ENCODE data around the gene COPG2. TPM values are rescaled to one million over a fixed set of nuclear protein-coding genes. Genes with fewer than 3 reads are reported as not detected.
"Not testable (repeated sequence)": the region's sequence is repeated elsewhere in the genome, so short reads cannot be mapped to it uniquely, and the experiment has no call there.

Gene COPG2
- total and polyA plus RNA-seq, 2 experiments from 2014 or later = 3.0 to 41.0 TPM

DNA sequence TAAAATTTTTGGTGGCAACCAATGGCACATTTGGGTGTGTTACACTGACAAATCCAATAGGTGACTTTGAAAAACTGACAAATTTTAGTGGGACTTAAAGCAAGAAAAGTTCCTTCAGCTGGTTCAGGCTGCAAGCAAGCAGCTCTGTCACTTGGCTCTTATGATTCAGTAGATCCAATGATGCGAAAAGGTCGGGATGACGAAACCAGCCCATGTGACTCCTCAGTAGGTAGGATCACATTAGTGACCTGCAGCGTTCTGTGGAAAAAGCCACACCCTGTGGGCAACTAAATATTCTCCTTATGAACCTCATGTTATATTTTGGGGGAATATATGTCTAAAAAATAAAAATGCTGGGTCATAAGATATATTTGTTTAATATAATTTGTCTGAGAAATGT lies 31.1 kb upstream of the COPG2 start:
- Histone ChIP-seq H3K9me3 (ENCODE audit: low read depth) (no peaks in the 10 kb centered on the region), H4K20me1 (ENCODE audit: insufficient read depth, poor library complexity, severe bottlenecking) (no peaks in the 10 kb centered on the region), H2AFZ (no peak overlapping the region), H3K9me2 (replicated peaks; ENCODE audit: insufficient read depth) (no peaks in the 10 kb centered on the region), H3K4me1 (ENCODE audit: insufficient read depth) (no peaks in the 10 kb centered on the region), H3K79me2 (no peaks in the 10 kb centered on the region), H3K4me2 (no peak overlapping the region), H3K27me3 (no peaks in the 10 kb centered on the region), H3K27ac (no peak overlapping the region), H3K4me3 (no peak overlapping the region), H3K36me3 (replicated peaks; ENCODE audit: insufficient read depth, low read depth) (no peaks in the 10 kb centered on the region)
- no peak for DNase-seq (ENCODE audit: low spot score)
- TF ChIP-seq EZH2phosphoT487 (IDR thresholded peaks at IDR 0.05; ENCODE audit: low read depth, severe bottlenecking, unreplicated experiment) = no peak
- TF ChIP-seq, protein P1, sequence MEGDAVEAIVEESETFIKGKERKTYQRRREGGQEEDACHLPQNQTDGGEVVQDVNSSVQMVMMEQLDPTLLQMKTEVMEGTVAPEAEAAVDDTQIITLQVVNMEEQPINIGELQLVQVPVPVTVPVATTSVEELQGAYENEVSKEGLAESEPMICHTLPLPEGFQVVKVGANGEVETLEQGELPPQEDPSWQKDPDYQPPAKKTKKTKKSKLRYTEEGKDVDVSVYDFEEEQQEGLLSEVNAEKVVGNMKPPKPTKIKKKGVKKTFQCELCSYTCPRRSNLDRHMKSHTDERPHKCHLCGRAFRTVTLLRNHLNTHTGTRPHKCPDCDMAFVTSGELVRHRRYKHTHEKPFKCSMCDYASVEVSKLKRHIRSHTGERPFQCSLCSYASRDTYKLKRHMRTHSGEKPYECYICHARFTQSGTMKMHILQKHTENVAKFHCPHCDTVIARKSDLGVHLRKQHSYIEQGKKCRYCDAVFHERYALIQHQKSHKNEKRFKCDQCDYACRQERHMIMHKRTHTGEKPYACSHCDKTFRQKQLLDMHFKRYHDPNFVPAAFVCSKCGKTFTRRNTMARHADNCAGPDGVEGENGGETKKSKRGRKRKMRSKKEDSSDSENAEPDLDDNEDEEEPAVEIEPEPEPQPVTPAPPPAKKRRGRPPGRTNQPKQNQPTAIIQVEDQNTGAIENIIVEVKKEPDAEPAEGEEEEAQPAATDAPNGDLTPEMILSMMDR (IDR thresholded peaks at IDR 0.05; ENCODE audit: poor library complexity) = no peak
- TF ChIP-seq EZH2 (IDR thresholded peaks at IDR 0.05; ENCODE audit: borderline replicate concordance) = no peak
- 63% methylated on average over 4 of the region's 4 CpGs for WGBS (ENCODE audit: low lambda C conversion rate, missing lambda C conversion rate)

DNA sequence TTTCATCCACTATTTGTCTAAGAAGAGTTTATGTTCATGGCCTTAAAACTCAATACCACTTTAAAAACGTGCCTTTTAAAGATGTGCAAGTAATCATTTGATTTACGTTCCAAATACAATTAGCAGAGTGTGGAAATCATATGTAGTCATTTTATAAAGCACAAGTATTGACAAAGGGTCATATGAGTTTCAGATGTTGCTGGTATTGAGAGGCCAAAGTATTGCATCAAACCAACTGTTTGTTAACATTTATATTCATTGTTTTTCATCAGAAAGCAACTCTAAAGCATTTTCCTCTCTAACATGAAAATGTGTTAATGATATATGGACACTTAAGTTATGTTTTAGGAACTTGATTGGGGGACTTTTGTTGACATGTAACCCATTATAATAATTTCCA lies 29.3 kb upstream of the COPG2 start:
- DNase-seq (ENCODE audit: low spot score) = no peak
- Histone ChIP-seq H3K4me2 (no peak overlapping the region), H3K9me2 (replicated peaks; ENCODE audit: insufficient read depth) (no peaks in the 10 kb centered on the region), H3K9me3 (ENCODE audit: low read depth) (no peaks in the 10 kb centered on the region), H3K79me2 (no peaks in the 10 kb centered on the region), H3K27ac (no peak overlapping the region), H3K27me3 (no peaks in the 10 kb centered on the region), H3K4me1 (ENCODE audit: insufficient read depth) (no peaks in the 10 kb centered on the region), H2AFZ (no peak overlapping the region), H3K4me3 (no peak overlapping the region), H3K36me3 (replicated peaks; ENCODE audit: insufficient read depth, low read depth) (no peaks in the 10 kb centered on the region), H4K20me1 (ENCODE audit: insufficient read depth, poor library complexity, severe bottlenecking) (no peaks in the 10 kb centered on the region)
- WGBS (ENCODE audit: low lambda C conversion rate, missing lambda C conversion rate) = 91% methylated on average over 2 of the region's 2 CpGs
- TF ChIP-seq EZH2phosphoT487 (IDR thresholded peaks at IDR 0.05; ENCODE audit: low read depth, severe bottlenecking, unreplicated experiment) = no peak
- no peak for TF ChIP-seq EZH2 (IDR thresholded peaks at IDR 0.05; ENCODE audit: borderline replicate concordance)
- TF ChIP-seq, protein P1 (IDR thresholded peaks at IDR 0.05; ENCODE audit: poor library complexity) = no peak

DNA sequence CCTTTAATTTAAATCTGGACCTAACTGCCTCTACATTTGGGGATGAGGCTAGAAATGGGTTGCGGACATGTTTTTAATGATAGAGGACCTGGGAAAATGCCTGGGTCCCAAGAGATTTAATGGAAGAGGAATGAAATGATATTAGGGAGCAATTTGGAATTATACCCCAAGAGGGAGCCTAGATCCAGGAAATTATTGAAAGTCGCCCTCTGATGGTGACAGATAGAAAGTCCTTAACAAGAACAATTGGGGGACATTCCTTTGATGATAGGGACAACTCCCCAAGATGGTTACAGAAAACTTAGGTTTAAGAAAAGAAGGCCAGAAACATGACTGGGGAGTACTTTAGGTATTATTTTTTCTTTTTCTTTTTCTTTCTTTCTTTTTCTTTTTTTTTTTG lies 27.3 kb upstream of the COPG2 start:
- H3K4me2 ChIP-seq = no peak overlapping the region
- 58% methylated on average over 2 of the region's 2 CpGs for WGBS (ENCODE audit: low lambda C conversion rate, missing lambda C conversion rate)
- no peaks in the 10 kb centered on the region for H3K9me3 ChIP-seq (ENCODE audit: low read depth)
- no peak overlapping the region for H3K27ac ChIP-seq
- no peaks in the 10 kb centered on the region for H3K27me3 ChIP-seq
- H3K79me2 ChIP-seq = no peaks in the 10 kb centered on the region
- H2AFZ ChIP-seq = no peak overlapping the region
- H3K4me3 ChIP-seq = no peak overlapping the region
- DNase-seq (ENCODE audit: low spot score) = peak; percentile 23
- H3K4me1 ChIP-seq (ENCODE audit: insufficient read depth) = no peaks in the 10 kb centered on the region
- H4K20me1 ChIP-seq (ENCODE audit: insufficient read depth, poor library complexity, severe bottlenecking) = no peaks in the 10 kb centered on the region
- TF ChIP-seq EZH2phosphoT487 (IDR thresholded peaks at IDR 0.05; ENCODE audit: low read depth, severe bottlenecking, unreplicated experiment) (no peak), EZH2 (IDR thresholded peaks at IDR 0.05; ENCODE audit: borderline replicate concordance) (no peak)
- TF ChIP-seq, protein P1 (IDR thresholded peaks at IDR 0.05; ENCODE audit: poor library complexity) = peak; percentile 38
- no peaks in the 10 kb centered on the region for H3K9me2 ChIP-seq (replicated peaks; ENCODE audit: insufficient read depth)
- H3K36me3 ChIP-seq (replicated peaks; ENCODE audit: insufficient read depth, low read depth) = no peaks in the 10 kb centered on the region

DNA sequence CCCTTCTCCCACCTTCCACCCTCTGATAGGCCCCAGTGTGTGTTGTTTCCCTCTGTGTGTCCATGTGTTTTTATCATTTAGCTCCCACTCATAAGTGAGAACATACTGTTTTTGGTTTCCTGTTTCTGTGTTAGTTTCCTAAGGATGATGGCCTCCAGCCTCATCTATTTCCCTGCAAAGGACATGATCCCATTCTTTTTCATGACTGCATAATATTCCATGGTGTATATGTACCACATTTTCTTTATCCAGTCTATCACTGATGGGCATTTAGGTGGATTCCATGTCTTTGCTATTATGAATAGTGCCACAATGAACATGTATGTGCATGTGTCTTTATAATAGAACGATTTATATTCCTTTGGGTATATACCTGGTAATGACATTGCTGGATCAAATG lies 23.8 kb upstream of the COPG2 start:
- H3K4me3 ChIP-seq; H3K9me3 ChIP-seq (ENCODE audit: low read depth); H3K79me2 ChIP-seq; H2AFZ ChIP-seq; H4K20me1 ChIP-seq (ENCODE audit: insufficient read depth, poor library complexity, severe bottlenecking); H3K9me2 ChIP-seq (replicated peaks; ENCODE audit: insufficient read depth); H3K4me1 ChIP-seq (ENCODE audit: insufficient read depth); H3K36me3 ChIP-seq (replicated peaks; ENCODE audit: insufficient read depth, low read depth); DNase-seq (ENCODE audit: low spot score); H3K27ac ChIP-seq; H3K27me3 ChIP-seq; H3K4me2 ChIP-seq: not testable (repeated sequence)
- WGBS (ENCODE audit: low lambda C conversion rate, missing lambda C conversion rate) = 77% methylated on average over 1 of the region's 1 CpG

Data from hepatocyte (in vitro differentiated cells).